Subcutaneous adipose tissue (tissue), 4 donors: ENCODE results near the gene UVRAG. TPM values are rescaled to one million over a fixed set of nuclear protein-coding genes. Genes with fewer than 3 reads are reported as not detected.

Source experiments
- total RNA-seq, 4 donors: library from RNA; depleted of rRNA; stranded (reverse); fragments of >200 nt; gene quantifications; one replicate each; pipeline ENCODE4 v1.1.0, GENCODE V29; 2016
- TF ChIP-seq, protein P1 (sequence below): fragments of 450-650 bp; IDR thresholded peaks from one replicate; pipeline ENCODE4 v1.5.1; 2016; ENCODE audit warnings: low read depth, mild to moderate bottlenecking, control low read depth, antibody characterized with exemption, moderate library complexity

UVRAG gene
- total RNA-seq, 4 donors from 2014 or later, result 59.7 to 108 (median 93.7) TPM

DNA sequence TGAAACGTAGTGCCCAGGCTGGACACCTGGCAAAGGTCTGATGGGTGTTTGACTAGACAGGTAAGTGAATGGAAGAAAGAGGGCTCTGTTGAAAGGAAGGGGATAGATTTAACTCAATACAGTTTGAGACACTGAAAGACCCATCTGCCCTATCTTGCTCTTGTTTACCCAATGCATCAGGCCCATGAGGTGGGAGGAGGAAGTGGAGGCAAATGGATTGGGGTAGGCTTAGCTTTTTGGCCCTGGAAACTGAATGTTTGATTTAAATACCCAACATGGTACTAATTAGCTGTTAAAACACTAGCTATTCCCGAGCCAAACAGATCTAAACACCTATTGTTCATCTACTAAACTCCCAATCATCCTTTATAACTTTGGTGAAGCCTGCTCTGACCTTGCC lies 3.5 kb upstream of the UVRAG start:
- TF ChIP-seq, protein P1, sequence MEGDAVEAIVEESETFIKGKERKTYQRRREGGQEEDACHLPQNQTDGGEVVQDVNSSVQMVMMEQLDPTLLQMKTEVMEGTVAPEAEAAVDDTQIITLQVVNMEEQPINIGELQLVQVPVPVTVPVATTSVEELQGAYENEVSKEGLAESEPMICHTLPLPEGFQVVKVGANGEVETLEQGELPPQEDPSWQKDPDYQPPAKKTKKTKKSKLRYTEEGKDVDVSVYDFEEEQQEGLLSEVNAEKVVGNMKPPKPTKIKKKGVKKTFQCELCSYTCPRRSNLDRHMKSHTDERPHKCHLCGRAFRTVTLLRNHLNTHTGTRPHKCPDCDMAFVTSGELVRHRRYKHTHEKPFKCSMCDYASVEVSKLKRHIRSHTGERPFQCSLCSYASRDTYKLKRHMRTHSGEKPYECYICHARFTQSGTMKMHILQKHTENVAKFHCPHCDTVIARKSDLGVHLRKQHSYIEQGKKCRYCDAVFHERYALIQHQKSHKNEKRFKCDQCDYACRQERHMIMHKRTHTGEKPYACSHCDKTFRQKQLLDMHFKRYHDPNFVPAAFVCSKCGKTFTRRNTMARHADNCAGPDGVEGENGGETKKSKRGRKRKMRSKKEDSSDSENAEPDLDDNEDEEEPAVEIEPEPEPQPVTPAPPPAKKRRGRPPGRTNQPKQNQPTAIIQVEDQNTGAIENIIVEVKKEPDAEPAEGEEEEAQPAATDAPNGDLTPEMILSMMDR, result no peak

- TF ChIP-seq, protein P1, result no peak
Observed at GRCh38 chr11:75812542-75813040, 2.4 kb upstream of the UVRAG start.

GRCh38 chr11:75813124-75813523 lies 1.9 kb upstream of the UVRAG start:
- TF ChIP-seq, protein P1, result no peak

DNA sequence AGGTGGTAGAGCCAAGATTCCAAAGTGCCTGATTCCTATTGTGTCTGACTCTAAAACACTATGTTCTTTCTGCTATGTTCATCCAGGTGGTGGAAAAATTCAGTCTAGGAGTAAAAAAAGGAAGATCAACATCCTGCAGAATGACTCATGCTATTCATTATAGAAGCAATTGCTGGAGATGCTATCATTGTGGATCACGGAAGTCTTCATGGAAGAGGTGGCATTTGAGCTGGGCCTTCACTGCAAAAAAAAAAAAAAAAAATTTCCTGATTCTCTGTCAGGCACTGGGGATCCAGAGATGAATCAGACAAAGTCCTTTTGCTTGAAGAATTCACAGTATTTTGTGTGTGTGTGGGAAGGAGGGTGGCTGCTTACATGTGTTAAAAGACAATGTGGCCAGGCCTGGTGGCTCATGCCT lies 1.4 kb upstream of the UVRAG start:
- TF ChIP-seq, protein P1, result no peak

DNA sequence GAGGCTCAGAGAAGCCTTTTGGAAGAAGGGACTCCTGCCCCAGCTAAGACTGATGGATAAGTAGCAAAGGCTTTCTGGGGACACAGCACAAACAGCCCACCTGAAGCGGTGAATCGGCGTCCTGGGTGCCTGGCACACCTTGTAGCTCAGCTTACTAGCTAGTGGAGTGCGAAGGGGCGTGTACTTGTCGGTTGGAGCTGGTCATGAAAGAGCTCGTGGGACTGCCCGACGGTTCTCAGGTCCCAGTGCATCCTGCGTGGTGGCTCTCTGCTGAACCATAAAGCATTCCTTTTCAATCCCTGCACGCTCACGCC lies 690 bp upstream of the UVRAG start:
- TF ChIP-seq, protein P1, result no peak

GRCh38 chr11:75815345-75816168 lies 547 bp downstream of the UVRAG start:
- TF ChIP-seq, protein P1, result no peak

GRCh38 chr11:75816561-75817239 lies 1.7 kb downstream of the UVRAG start:
- TF ChIP-seq, protein P1, result no peak
